ENCODE data around the gene TNPO3. TPM values are rescaled to one million over a fixed set of nuclear protein-coding genes. Genes with fewer than 3 reads are reported as not detected.

Gene TNPO3
- total and polyA plus RNA-seq, 2 of the 4 experiments (the other 2 are of a cell fraction) = 24.2 to 77.2 TPM

- Histone ChIP-seq H3K9me1 (ENCODE audit: insufficient read depth, low read length) (no peaks in the 10 kb centered on the region), H3K79me1 (ENCODE audit: low read depth in 1 of 2, low read length in 2 of 2) (no peaks in the 10 kb centered on the region), H2AFZ (replicated peaks; ENCODE audit: low read length, poor library complexity) (no peak overlapping the region), H3K36me3 (ENCODE audit: control insufficient read depth, insufficient read depth, low read length) (no peaks in the 10 kb centered on the region), H3K23ac (ENCODE audit: low read depth, low read length) (no peak overlapping the region), H3K4me2 (ENCODE audit: low read depth, low read length) (no peak overlapping the region), H3K27me3 (ENCODE audit: control insufficient read depth, insufficient read depth, low read length) (peaks cover 22% of the 10 kb centered on the region), H4K20me1 (ENCODE audit: insufficient read depth, low read length) (no peaks in the 10 kb centered on the region), H4K8ac (ENCODE audit: low read depth in 2 of 2, low read length in 2 of 2) (no peak overlapping the region), H3K4me1 (ENCODE audit: control insufficient read depth, insufficient read depth, low read length) (no peaks in the 10 kb centered on the region), H3K27ac (ENCODE audit: insufficient read depth, low read length) (no peak overlapping the region), H3K9me3 (ENCODE audit: control insufficient read depth, insufficient read depth, low read length) (no peaks in the 10 kb centered on the region), H2BK15ac (ENCODE audit: low read depth, low read length) (no peak overlapping the region), H3K4me3 (ENCODE audit: insufficient read depth, low read depth, low read length) (no peak overlapping the region), H3K9ac (ENCODE audit: low read depth, low read length) (no peak overlapping the region), H2AK9ac (replicated peaks; ENCODE audit: low read depth, low read length, poor library complexity) (no peak overlapping the region), H3K4ac (ENCODE audit: low read depth, low read length) (no peak overlapping the region), H2AK5ac (ENCODE audit: low read depth, low read length) (no peak overlapping the region), H4K5ac (ENCODE audit: low read depth, low read length) (no peak overlapping the region), H3K14ac (replicated peaks; ENCODE audit: low read depth, low read length) (no peak overlapping the region), H2BK120ac (ENCODE audit: low read depth, low read length) (no peak overlapping the region), H3K56ac (ENCODE audit: extremely low read depth, insufficient read depth, low read length) (no peak overlapping the region), H2BK20ac (ENCODE audit: low read depth, low read length) (no peak overlapping the region), H2BK5ac (ENCODE audit: low read depth, low read length, poor library complexity, severe bottlenecking) (no peak overlapping the region), H3K18ac (ENCODE audit: low read depth, low read length) (no peak overlapping the region), H4K91ac (ENCODE audit: insufficient read depth, low read depth, low read length) (no peak overlapping the region)
- 80% methylated on average over 2 of the region's 9 CpGs; no CpG with 5 or more reads in 1 of the 2 experiments for WGBS, 2 experiments (ENCODE audit: extremely low coverage in 2 of 2, insufficient read length in 1 of 2)
- ChIA-PET POLR2A (ENCODE audit: unreplicated experiment) (no interaction called here), CTCF (no interaction called here)
- intact Hi-C loops (cut with micrococcal nuclease) (no loop called here), in situ Hi-C loops (cut with MboI; ENCODE audit: low sequenced_read_pairs) (no loop called here), dilution Hi-C loops (cut with HindIII; ENCODE audit: low sequenced_read_pairs, unreplicated experiment) (no loop called here)
- no TSS peak for BruUV-seq (replicated peaks)
- ATAC-seq (ENCODE audit: low read depth) (no peak), DNase-seq (no peak)
- TF ChIP-seq FOS (IDR thresholded peaks at IDR 0.05; ENCODE audit: low read depth, low read length) = no peak
- TF ChIP-seq, protein P1, sequence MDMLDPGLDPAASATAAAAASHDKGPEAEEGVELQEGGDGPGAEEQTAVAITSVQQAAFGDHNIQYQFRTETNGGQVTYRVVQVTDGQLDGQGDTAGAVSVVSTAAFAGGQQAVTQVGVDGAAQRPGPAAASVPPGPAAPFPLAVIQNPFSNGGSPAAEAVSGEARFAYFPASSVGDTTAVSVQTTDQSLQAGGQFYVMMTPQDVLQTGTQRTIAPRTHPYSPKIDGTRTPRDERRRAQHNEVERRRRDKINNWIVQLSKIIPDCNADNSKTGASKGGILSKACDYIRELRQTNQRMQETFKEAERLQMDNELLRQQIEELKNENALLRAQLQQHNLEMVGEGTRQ (IDR thresholded peaks at IDR 0.05; ENCODE audit: low read depth, low read length) = no peak
These were observed 17.6 kb upstream of the TNPO3 start for GRCh38 chr7:129072479-129073011.
